CD8-positive, alpha-beta memory T cell (primary cell): ENCODE data around the gene LIPC. TPM values are rescaled to one million over a fixed set of nuclear protein-coding genes. Genes with fewer than 3 reads are reported as not detected.
A peak's percentile ranks its signal among the peaks of the same experiment; 100 is the strongest.

Source experiments
- CTCF ChIA-PET: fragments of 350-600 bp; sonication (Branson Sonifier 250); formaldehyde crosslinking; loops from one replicate; lab custom pipeline; 2021; ENCODE audit warnings: antibody characterized with exemption; lab: Charles Lee
- POLR2A ChIA-PET: fragments of 350-600 bp; sonication (Branson Sonifier 250); formaldehyde crosslinking; loops from one replicate; lab custom pipeline; 2021; ENCODE audit warnings: antibody characterized with exemption; lab: Charles Lee
- DNase-seq, 5 donors: peaks; one replicate each; pipeline versions ENCODE4 v3.0.0 to v3.0.0-alpha.2; 2020 to 2022; ENCODE audit warnings: mixed read lengths in 1 of 5
- H3K27ac ChIP-seq: one replicate; pipeline ENCODE4 v1.7.0; 2013; ENCODE audit warnings: low read depth, mild to moderate bottlenecking, low read length, moderate library complexity
- H3K27me3 ChIP-seq: 2 replicates; pipeline ENCODE4 v1.7.0; 2013; ENCODE audit warnings: low read length, mild to moderate bottlenecking; ENCODE audit not compliant: insufficient read depth, poor library complexity, severe bottlenecking
- H3K36me3 ChIP-seq: 2 replicates; pipeline ENCODE4 v1.7.0; 2013; ENCODE audit warnings: mild to moderate bottlenecking, low read length, moderate library complexity; ENCODE audit not compliant: insufficient read depth
- H3K4me1 ChIP-seq: 2 replicates; pipeline ENCODE4 v1.7.0; 2013; ENCODE audit warnings: mild to moderate bottlenecking, low read length, moderate library complexity; ENCODE audit not compliant: insufficient read depth
- H3K4me3 ChIP-seq: 2 replicates; pipeline ENCODE4 v1.7.0; 2013; ENCODE audit warnings: mild to moderate bottlenecking, low read length
- H3K9me3 ChIP-seq: 2 replicates; pipeline ENCODE4 v1.7.0; 2013; ENCODE audit warnings: mild to moderate bottlenecking, low read length
- H3K27ac Mint-ChIP-seq, 8 donors: one replicate each; pipeline ENCODE4 v1.8.0; 2020 to 2021; ENCODE audit warnings: mixed read lengths in 8 of 8, mild to moderate bottlenecking in 6 of 8, inconsistent platforms in 3 of 8, moderate library complexity in 3 of 8
- H3K27me3 Mint-ChIP-seq, 2 donors: one replicate each; pipeline ENCODE4 v1.8.0; 2020 to 2021; ENCODE audit warnings: mixed read lengths in 2 of 2, mild to moderate bottlenecking in 1 of 2, moderate library complexity in 1 of 2
- H3K36me3 Mint-ChIP-seq, 3 donors: one replicate each; pipeline ENCODE4 v1.8.0; 2020 to 2021; ENCODE audit warnings: mixed read lengths in 3 of 3, inconsistent platforms in 1 of 3, mild to moderate bottlenecking in 1 of 3
- H3K4me1 Mint-ChIP-seq, 3 donors: one replicate each; pipeline ENCODE4 v1.8.0; 2020 to 2021; ENCODE audit warnings: mixed read lengths in 3 of 3, inconsistent platforms in 1 of 3, mild to moderate bottlenecking in 1 of 3
- H3K4me3 Mint-ChIP-seq, 7 donors: one replicate each; pipeline ENCODE4 v1.8.0; 2020 to 2021; ENCODE audit warnings: mixed read lengths in 7 of 7, mild to moderate bottlenecking in 6 of 7, moderate library complexity in 4 of 7, inconsistent platforms in 2 of 7
- H3K9me3 Mint-ChIP-seq, 5 donors: one replicate each; pipeline ENCODE4 v1.8.0; 2020 to 2022; ENCODE audit warnings: mixed read lengths in 5 of 5, mild to moderate bottlenecking in 3 of 5, moderate library complexity in 2 of 5, inconsistent platforms in 1 of 5
- polyA plus RNA-seq: library from polyadenylated mRNA; unstranded; fragments of 300-500 nt; fragmentation: Illumina TruSeq; gene quantifications from one replicate; pipeline ENCODE4 v1.2.3, GENCODE V29; 2021
- total RNA-seq, 2 experiments: library from RNA; stranded (reverse); gene quantifications; one replicate each; pipeline ENCODE4 v1.2.3, GENCODE V29; 2021

Gene LIPC
- total and polyA plus RNA-seq, 3 experiments from 2014 or later = 0.28 to 1.5 (median 0.47) TPM

- H3K4me1 ChIP-seq = peaks cover 44% of the 10 kb centered on the region
- H3K36me3 Mint-ChIP-seq = peaks cover 0 to 6% (median 0%) of the 10 kb centered on the region in 3 donors
- no peaks in the 10 kb centered on the region for H3K36me3 ChIP-seq
- H3K27me3 Mint-ChIP-seq = peaks cover 0 to 1% of the 10 kb centered on the region in 2 donors
- peaks cover 0 to 5% (median 0%) of the 10 kb centered on the region in 5 donors for H3K9me3 Mint-ChIP-seq
- peaks cover 8% of the 10 kb centered on the region for H3K9me3 ChIP-seq
- POLR2A ChIA-PET = no interaction called here
- no peak overlapping the region for H3K27ac Mint-ChIP-seq
- peaks cover 19 to 39% (median 31%) of the 10 kb centered on the region in 3 donors for H3K4me1 Mint-ChIP-seq
- H3K4me3 Mint-ChIP-seq = no peak overlapping the region
- CTCF ChIA-PET = no interaction called here
- no peak overlapping the region for H3K4me3 ChIP-seq
- H3K27ac ChIP-seq = no peak overlapping the region
- DNase-seq = no peak
- H3K27me3 ChIP-seq = no peaks in the 10 kb centered on the region
Measured at GRCh38 chr15:58490086-58490887, 58.5 kb downstream of the LIPC start.

DNA sequence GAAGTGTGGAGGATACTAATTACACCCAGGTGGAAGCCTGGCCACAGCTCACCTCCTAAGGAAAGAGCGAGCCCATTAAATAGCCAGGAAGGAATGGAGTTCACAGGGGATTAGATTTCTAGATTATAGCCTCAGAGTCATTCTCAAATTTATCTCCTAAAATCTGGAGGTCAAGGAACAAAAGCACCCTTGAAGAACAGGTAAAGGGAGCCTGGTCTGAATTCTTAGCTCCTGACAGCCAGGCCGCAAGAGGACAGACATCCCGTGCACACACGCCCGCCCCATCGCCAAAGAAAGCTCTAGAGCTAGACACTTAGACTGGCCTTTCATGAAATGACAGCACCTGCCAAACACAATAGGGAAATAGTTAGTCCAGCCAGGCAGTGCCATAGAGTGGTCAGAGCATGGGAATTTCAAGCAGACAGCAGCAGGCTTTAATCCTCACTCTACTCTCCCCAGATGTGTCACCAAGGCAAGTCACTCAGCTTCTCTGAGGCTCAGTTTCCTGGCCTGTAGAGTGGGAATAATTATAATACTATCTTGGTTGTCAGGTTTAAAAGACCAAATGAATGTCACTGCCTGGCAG lies 59.2 kb downstream of the LIPC start:
- Mint-ChIP-seq H3K27me3 (peaks cover 0 to 1% of the 10 kb centered on the region in 2 donors), H3K4me3 (no peak overlapping the region), H3K36me3 (peaks cover 0 to 9% (median 0%) of the 10 kb centered on the region in 3 donors), H3K9me3 (peaks cover 0 to 5% (median 0%) of the 10 kb centered on the region in 5 donors), H3K27ac (peak overlapping the region in 1 of 8 donors; percentile 23), H3K4me1 (peaks cover 18 to 39% (median 29%) of the 10 kb centered on the region in 3 donors)
- ChIA-PET CTCF (no interaction called here), POLR2A (no interaction called here)
- Histone ChIP-seq H3K4me3 (no peak overlapping the region), H3K4me1 (peaks cover 44% of the 10 kb centered on the region), H3K9me3 (peaks cover 8% of the 10 kb centered on the region), H3K36me3 (no peaks in the 10 kb centered on the region), H3K27me3 (no peaks in the 10 kb centered on the region), H3K27ac (no peak overlapping the region)
- DNase-seq = no peak

- Histone ChIP-seq H3K4me1 (peaks cover 44% of the 10 kb centered on the region), H3K4me3 (no peak overlapping the region), H3K27me3 (no peaks in the 10 kb centered on the region), H3K9me3 (peaks cover 8% of the 10 kb centered on the region), H3K27ac (no peak overlapping the region), H3K36me3 (no peaks in the 10 kb centered on the region)
- H3K27me3 Mint-ChIP-seq = peaks cover 0 to 1% of the 10 kb centered on the region in 2 donors
- H3K36me3 Mint-ChIP-seq = peaks cover 0 to 13% (median 0%) of the 10 kb centered on the region in 3 donors
- ChIA-PET CTCF (no interaction called here), POLR2A (no interaction called here)
- DNase-seq = no peak
- peak overlapping the region in 3 of 8 donors; percentile 9 to 81 (median 23) for H3K27ac Mint-ChIP-seq
- no peak overlapping the region for H3K4me3 Mint-ChIP-seq
- H3K9me3 Mint-ChIP-seq = peaks cover 0 to 5% (median 0%) of the 10 kb centered on the region in 5 donors
- H3K4me1 Mint-ChIP-seq = peaks cover 17 to 38% (median 27%) of the 10 kb centered on the region in 3 donors
Measured at GRCh38 chr15:58491499-58492202, 59.9 kb downstream of the LIPC start.

- Mint-ChIP-seq H3K27me3 (peaks cover 1 to 3% of the 10 kb centered on the region in 2 donors), H3K4me3 (no peak overlapping the region), H3K4me1 (peaks cover 16 to 33% (median 16%) of the 10 kb centered on the region in 3 donors), H3K36me3 (peaks cover 0 to 16% (median 0%) of the 10 kb centered on the region in 3 donors), H3K9me3 (peaks cover 0 to 5% (median 0%) of the 10 kb centered on the region in 5 donors), H3K27ac (peak overlapping the region in 2 of 8 donors; percentile 8 to 31)
- no peak overlapping the region for H3K27ac ChIP-seq
- H3K4me3 ChIP-seq = no peak overlapping the region
- H3K27me3 ChIP-seq = no peaks in the 10 kb centered on the region
- ChIA-PET CTCF (no interaction called here), POLR2A (no interaction called here)
- H3K36me3 ChIP-seq = no peaks in the 10 kb centered on the region
- H3K9me3 ChIP-seq = peaks cover 8% of the 10 kb centered on the region
- H3K4me1 ChIP-seq = peaks cover 32% of the 10 kb centered on the region
- DNase-seq = no peak
Measured at GRCh38 chr15:58492661-58493397, 61.0 kb downstream of the LIPC start.

GRCh38 chr15:58494567-58494966 lies 62.8 kb downstream of the LIPC start:
- Mint-ChIP-seq H3K9me3 (peaks cover 0 to 2% (median 0%) of the 10 kb centered on the region in 5 donors), H3K27me3 (peaks cover 1 to 3% of the 10 kb centered on the region in 2 donors), H3K4me1 (peaks cover 14 to 27% (median 18%) of the 10 kb centered on the region in 3 donors), H3K4me3 (no peak overlapping the region), H3K27ac (no peak overlapping the region), H3K36me3 (peaks cover 0 to 17% (median 0%) of the 10 kb centered on the region in 3 donors)
- H3K27me3 ChIP-seq = no peaks in the 10 kb centered on the region
- POLR2A ChIA-PET = no interaction called here
- no peaks in the 10 kb centered on the region for H3K36me3 ChIP-seq
- H3K27ac ChIP-seq = no peak overlapping the region
- CTCF ChIA-PET = no interaction called here
- peaks cover 25% of the 10 kb centered on the region for H3K4me1 ChIP-seq
- H3K4me3 ChIP-seq = no peak overlapping the region
- H3K9me3 ChIP-seq = peaks cover 4% of the 10 kb centered on the region
- DNase-seq = no peak

DNA sequence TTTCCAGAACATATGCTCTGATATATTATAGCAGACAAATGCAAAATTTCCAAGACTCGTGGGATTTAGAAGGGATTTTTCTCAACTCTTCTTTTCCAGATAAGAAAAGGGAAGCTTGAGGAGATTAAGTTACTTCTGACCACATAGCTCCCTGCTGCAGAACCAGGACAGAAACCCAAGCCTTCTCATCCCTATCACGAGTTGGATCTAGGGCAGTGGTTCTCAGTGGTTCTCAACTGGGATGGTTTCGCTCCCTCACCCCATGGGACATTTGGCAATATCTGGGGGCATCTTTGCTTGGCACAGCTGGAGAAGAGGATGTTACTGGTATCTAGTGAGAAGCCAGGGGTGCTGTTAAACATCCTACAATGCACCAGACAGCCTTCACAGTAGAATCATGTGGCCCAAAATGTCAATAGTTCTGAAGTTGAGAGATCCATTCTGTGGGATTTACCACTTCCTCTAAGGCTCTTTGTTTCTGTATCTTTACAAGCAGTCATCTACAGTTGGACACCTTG lies 64.2 kb downstream of the LIPC start:
- peak in 1 of 5 donors; percentile 45 for DNase-seq
- peaks cover 1 to 3% of the 10 kb centered on the region in 2 donors for H3K27me3 Mint-ChIP-seq
- ChIA-PET CTCF (interaction anchor here (1.3 kb wide), 1 partner anchor 11 kb away, joined by 3 read pairs; no protein-coding TSS in a partner anchor), POLR2A (no interaction called here)
- Histone ChIP-seq H3K4me3 (no peak overlapping the region), H3K4me1 (peaks cover 25% of the 10 kb centered on the region), H3K9me3 (no peaks in the 10 kb centered on the region), H3K36me3 (no peaks in the 10 kb centered on the region), H3K27me3 (no peaks in the 10 kb centered on the region), H3K27ac (no peak overlapping the region)
- H3K4me3 Mint-ChIP-seq = no peak overlapping the region
- H3K36me3 Mint-ChIP-seq = peaks cover 0 to 12% (median 0%) of the 10 kb centered on the region in 3 donors
- peak overlapping the region in 4 of 8 donors; percentile 15 to 66 (median 21) for H3K27ac Mint-ChIP-seq
- peaks cover 14 to 31% (median 18%) of the 10 kb centered on the region in 3 donors for H3K4me1 Mint-ChIP-seq
- no peaks in the 10 kb centered on the region for H3K9me3 Mint-ChIP-seq

GRCh38 chr15:58497046-58497785 lies 65.4 kb downstream of the LIPC start:
- CTCF ChIA-PET = interaction anchor here (1.1 kb wide), 1 partner anchor 10 kb away, joined by 3 read pairs; no protein-coding TSS in a partner anchor
- no peaks in the 10 kb centered on the region for H3K27me3 ChIP-seq
- POLR2A ChIA-PET = no interaction called here
- H3K9me3 Mint-ChIP-seq = no peaks in the 10 kb centered on the region
- H3K27me3 Mint-ChIP-seq = peaks cover 1 to 3% of the 10 kb centered on the region in 2 donors
- peaks cover 25% of the 10 kb centered on the region for H3K4me1 ChIP-seq
- no peak overlapping the region for H3K27ac ChIP-seq
- peak overlapping the region in 1 of 7 donors; percentile 10 for H3K4me3 Mint-ChIP-seq
- H3K36me3 ChIP-seq = no peaks in the 10 kb centered on the region
- H3K4me1 Mint-ChIP-seq = peaks cover 14 to 32% (median 18%) of the 10 kb centered on the region in 3 donors
- DNase-seq = no peak
- H3K9me3 ChIP-seq = no peaks in the 10 kb centered on the region
- no peak overlapping the region for H3K4me3 ChIP-seq
- peak overlapping the region in 4 of 8 donors; percentile 19 to 47 (median 36) for H3K27ac Mint-ChIP-seq
- peaks cover 0 to 12% (median 0%) of the 10 kb centered on the region in 3 donors for H3K36me3 Mint-ChIP-seq
